ENCODE measurements around the gene HOXB9. TPM values are rescaled to one million over a fixed set of nuclear protein-coding genes. Genes with fewer than 3 reads are reported as not detected.

The HOXB9 gene
- total RNA-seq, 1 experiment from 2014 or later: not detected

GRCh38 chr17:48641541-48642058, 15.4 kb upstream of the HOXB9 start:
- H3K79me2 ChIP-seq (ENCODE audit: insufficient read depth, low read length): no peaks in the 10 kb centered on the region
- WGBS (ENCODE audit: extremely low coverage, insufficient read length, low lambda C conversion rate): no CpG with 5 or more reads among the region's 29 CpGs
- DNase-seq: no peak

More at GRCh38 chr17:48641541-48642058, 15.4 kb upstream of the HOXB9 start:
- Histone ChIP-seq H3K18ac (ENCODE audit: insufficient read length, low read depth, low read length) (no peak overlapping the region), H2BK20ac (ENCODE audit: low read depth, low read length, poor library complexity, severe bottlenecking) (no peak overlapping the region), H4K8ac (replicated peaks; ENCODE audit: insufficient read length, low read depth, low read length) (no peak overlapping the region), H3K23me2 (ENCODE audit: insufficient read length, low read depth, low read length, poor library complexity, severe bottlenecking) (peaks cover 4% of the 10 kb centered on the region), H2AFZ (ENCODE audit: low read length) (no peak overlapping the region), H3K4me2 (ENCODE audit: insufficient read depth, insufficient read length, low read length) (no peak overlapping the region), H2BK120ac (ENCODE audit: low read depth, low read length, poor library complexity, severe bottlenecking) (no peak overlapping the region), H3K23ac (ENCODE audit: insufficient read length, low read depth, low read length) (no peak overlapping the region), H3K4me1 (ENCODE audit: insufficient read depth, low read length) (no peaks in the 10 kb centered on the region), H3K9ac (ENCODE audit: extremely low read depth, insufficient read length, low read length) (no peak overlapping the region), H3K79me1 (ENCODE audit: insufficient read depth, low read depth, low read length, poor library complexity, severe bottlenecking) (no peaks in the 10 kb centered on the region), H3K27me3 (ENCODE audit: insufficient read depth, low read length) (peaks cover 100% of the 10 kb centered on the region), H2BK5ac (ENCODE audit: insufficient read length, low read length) (no peak overlapping the region), H2BK12ac (ENCODE audit: insufficient read length, low read depth, low read length) (no peak overlapping the region), H3K9me3 (ENCODE audit: control insufficient read depth, low read depth, low read length) (no peaks in the 10 kb centered on the region), H3K56ac (ENCODE audit: insufficient read length, low read depth, low read length) (no peak overlapping the region), H4K5ac (ENCODE audit: insufficient read length, low read depth, low read length) (no peak overlapping the region), H4K91ac (ENCODE audit: insufficient read length, low read depth, low read length) (no peak overlapping the region), H3K4ac (ENCODE audit: low read depth, low read length) (no peak overlapping the region), H3K14ac (ENCODE audit: insufficient read depth, low read length) (no peak overlapping the region), H2BK15ac (ENCODE audit: low read depth, low read length) (no peak overlapping the region), H3K27ac (ENCODE audit: insufficient read length, low read depth, low read length) (no peak overlapping the region), H2AK5ac (ENCODE audit: insufficient read length, low read length) (no peak overlapping the region), H3T11ph (ENCODE audit: low read length) (no peak overlapping the region), H4K20me1 (ENCODE audit: control insufficient read depth, insufficient read depth, insufficient read length) (no peaks in the 10 kb centered on the region)
- peak; percentile 39; the same call in 2 of the 3 replicates for TF ChIP-seq CTCF (conservative IDR thresholded peaks at IDR 0.05)
- Mint-ChIP-seq H3K36me3 (ENCODE audit: insufficient read depth in 1 of 3, low read depth in 3 of 3) (no peaks in the 10 kb centered on the region; a peak in 1 of 7 replicates), H3K4me1 (peaks cover 14 to 23% of the 10 kb centered on the region in 2 experiments), H3K4me3 (no peak overlapping the region; a peak in 1 of 5 replicates), H3K27me3 (ENCODE audit: low read depth) (peaks cover 100% of the 10 kb centered on the region), H3K9me3 (peaks cover 0 to 9% of the 10 kb centered on the region in 2 experiments; a peak in 3 of 5 replicates), H3K27ac (no peak overlapping the region)

All from H9 (cell line).